ENCODE measurements around the gene USP15.

Gene USP15

GRCh38 chr12:62259993-62260732 lies at the start of gene USP15:
Gene USP15 (plus strand): TSS chr12:62260404. CDS start chr12:62260415, 11 bp downstream.
- peak; percentile 37 for DNase-seq (ENCODE audit: insufficient read length, low spot score)
- peak; percentile 90 for FAIRE-seq

- no peak for DNase-seq (ENCODE audit: insufficient read length, low spot score)
- FAIRE-seq, result peak; percentile 90
These were observed 49.8 kb upstream of the USP15 start for GRCh38 chr12:62210422-62210821.

GRCh38 chr12:62211510-62211909 lies 48.7 kb upstream of the USP15 start:
- DNase-seq (ENCODE audit: insufficient read length, low spot score) (no peak), FAIRE-seq (no peak)

GRCh38 chr12:62214846-62215245 lies 45.4 kb upstream of the USP15 start:
- FAIRE-seq (no peak), DNase-seq (ENCODE audit: insufficient read length, low spot score) (no peak)

GRCh38 chr12:62215506-62215905 lies 44.7 kb upstream of the USP15 start:
- FAIRE-seq (no peak), DNase-seq (ENCODE audit: insufficient read length, low spot score) (no peak)

GRCh38 chr12:62217466-62218194 lies 42.6 kb upstream of the USP15 start:
- FAIRE-seq, result no peak
- DNase-seq (ENCODE audit: insufficient read length, low spot score), result no peak

- DNase-seq (ENCODE audit: insufficient read length, low spot score) (no peak), FAIRE-seq (no peak)
These were observed 39.1 kb upstream of the USP15 start for GRCh38 chr12:62221107-62221506.

GRCh38 chr12:62224601-62225000 lies 35.6 kb upstream of the USP15 start:
- FAIRE-seq (no peak), DNase-seq (ENCODE audit: insufficient read length, low spot score) (no peak)

GRCh38 chr12:62227091-62227490 lies 33.1 kb upstream of the USP15 start:
- DNase-seq (ENCODE audit: insufficient read length, low spot score), result no peak
- no peak for FAIRE-seq

- FAIRE-seq (no peak), DNase-seq (ENCODE audit: insufficient read length, low spot score) (no peak)
These were observed 29.6 kb upstream of the USP15 start for GRCh38 chr12:62230652-62231051.

GRCh38 chr12:62232143-62232729 lies 28.0 kb upstream of the USP15 start:
- no peak for DNase-seq (ENCODE audit: insufficient read length, low spot score)
- no peak for FAIRE-seq

- FAIRE-seq, result no peak
- no peak for DNase-seq (ENCODE audit: insufficient read length, low spot score)
These were observed 26.4 kb upstream of the USP15 start for GRCh38 chr12:62233805-62234204.

- no peak for FAIRE-seq
These were observed 20.6 kb upstream of the USP15 start for GRCh38 chr12:62239571-62239970.

GRCh38 chr12:62247281-62248045 lies 12.7 kb upstream of the USP15 start:
- DNase-seq (ENCODE audit: insufficient read length, low spot score) (no peak), FAIRE-seq (no peak)

More at GRCh38 chr12:62239571-62239970, 20.6 kb upstream of the USP15 start:
- no peak for DNase-seq (ENCODE audit: insufficient read length, low spot score)

GRCh38 chr12:62248873-62249272 lies 11.3 kb upstream of the USP15 start:
- DNase-seq (ENCODE audit: insufficient read length, low spot score) (no peak), FAIRE-seq (no peak)

- DNase-seq (ENCODE audit: insufficient read length, low spot score) (no peak), FAIRE-seq (no peak)
These were observed 10.8 kb upstream of the USP15 start for GRCh38 chr12:62249419-62249818.

- peak; percentile 85 for FAIRE-seq
- DNase-seq (ENCODE audit: insufficient read length, low spot score), result no peak
These were observed 9.3 kb upstream of the USP15 start for GRCh38 chr12:62250671-62251608.

- FAIRE-seq (no peak), DNase-seq (ENCODE audit: insufficient read length, low spot score) (no peak)
These were observed 8.6 kb upstream of the USP15 start for GRCh38 chr12:62251609-62251958.

GRCh38 chr12:62252576-62252975 lies 7.6 kb upstream of the USP15 start:
- no peak for FAIRE-seq

GRCh38 chr12:62254967-62255366 lies 5.2 kb upstream of the USP15 start:
- DNase-seq (ENCODE audit: insufficient read length, low spot score) (no peak), FAIRE-seq (no peak)

More at GRCh38 chr12:62252576-62252975, 7.6 kb upstream of the USP15 start:
- no peak for DNase-seq (ENCODE audit: insufficient read length, low spot score)
